Ovary (tissue), 9 donors: Measurements from ENCODE around the gene AFF3. TPM values are rescaled to one million over a fixed set of nuclear protein-coding genes. Genes with fewer than 3 reads are reported as not detected.

Source experiments
- DNase-seq, 5 donors: peaks; one replicate each; pipeline ENCODE4 v3.0.0-alpha.2; 2019 to 2020
- H3K27ac ChIP-seq, 2 donors: fragments of 200-600 bp; one replicate each; pipeline versions ENCODE4 v1.5.1 to v1.8.0; 2019 to 2022
- H3K27me3 ChIP-seq: fragments of 200-600 bp; one replicate; pipeline ENCODE4 v1.8.0; 2022
- H3K36me3 ChIP-seq: fragments of 200-600 bp; sonication (generic); one replicate; pipeline ENCODE4 v1.5.1; 2019
- H3K4me1 ChIP-seq: one replicate; pipeline ENCODE4 v1.8.1; 2013; ENCODE audit warnings: mild to moderate bottlenecking, moderate library complexity; ENCODE audit not compliant: insufficient read depth
- H3K4me3 ChIP-seq: fragments of 200-600 bp; sonication (generic); one replicate; pipeline ENCODE4 v1.5.1; 2017
- H3K9me3 ChIP-seq, 2 donors: fragments of 200-600 bp in 1 of 2; sonication (generic) in 1 of 2; one replicate each; pipeline versions ENCODE4 v1.5.1 to v1.8.1; 2013 to 2019; ENCODE audit warnings: mild to moderate bottlenecking in 1 of 2, moderate library complexity in 1 of 2
- CTCF ChIP-seq, 3 donors: fragments of 450-650 bp in 2 of 3; fragments of 200-600 bp in 1 of 3; IDR thresholded peaks; one replicate each; pipeline versions ENCODE4 v1.5.1 to v1.8.0; 2016 to 2022; ENCODE audit warnings: antibody characterized with exemption in 3 of 3, mild to moderate bottlenecking in 1 of 3
- EP300 ChIP-seq: sonication (generic); formaldehyde crosslinking; IDR thresholded peaks from one replicate; pipeline ENCODE4 v1.6.1; 2017; ENCODE audit warnings: antibody characterized with exemption
- POLR2A ChIP-seq: fragments of 450-650 bp; IDR thresholded peaks from one replicate; pipeline ENCODE4 v1.6.1; 2017; ENCODE audit warnings: antibody characterized with exemption, mild to moderate bottlenecking, moderate library complexity
- whole genome bisulfite sequencing, 3 donors: extraction: QIAGEN DNeasy Blood & Tissue Kit in 1 of 3; methylation state at CpG; one replicate each; pipeline versions ENCODE4 v1.1.5 to v1.1.7; 2013 to 2017; 5-methylcytosine and 5-hydroxymethylcytosine counted together
- intact Hi-C, 4 donors: fragments of 100-400 bp; cut with DNase I; formaldehyde crosslinking; loops; one replicate each; pipeline versions ENCODE4 v1.11.0 to v1.15.1; 2022 to 2023
- polyA plus RNA-seq, 2 donors: library from polyadenylated mRNA; stranded (reverse); fragments of 200-250 nt in 1 of 2; fragments of 350-450 nt in 1 of 2; fragmentation: Illumina TruSeq in 1 of 2; extraction: RNeasy Lipid Tissue Mini Kit (QIAGEN cat#74804) in 1 of 2; gene quantifications; one replicate each; pipeline ENCODE4 v1.2.3, GENCODE V29; 2013 to 2014
- total RNA-seq, 7 donors: library from RNA; depleted of rRNA in 2 of 7; stranded (reverse); fragments of >200 nt in 2 of 7; fragmentation: NEBNext Ultra II Directional in 3 of 7; extraction: Animal tissue kit (Norgen Biotek cat#: 25700) in 3 of 7; gene quantifications; one replicate each; pipeline versions ENCODE4 v1.1.0 to v1.2.4, GENCODE V29; 2016 to 2023
- donor health status: DM: no; HTN: no; CAD: no; lungs with moderate emphysema.
- donor health status: DM: no; HTN: no; CAD: no.
- donor health status: Bipolar disorder and iron deficiency.
- donor health status: DM: yes; HTN: yes; CAD: no.
- donor health status: DM: no; HTN: no; CAD: no.
- donor health status: DM: yes; HTN: yes; CAD: no.

AFF3 gene
- total and polyA plus RNA-seq, 9 donors, result 5.9 to 40.8 (median 25.7) TPM

DNA sequence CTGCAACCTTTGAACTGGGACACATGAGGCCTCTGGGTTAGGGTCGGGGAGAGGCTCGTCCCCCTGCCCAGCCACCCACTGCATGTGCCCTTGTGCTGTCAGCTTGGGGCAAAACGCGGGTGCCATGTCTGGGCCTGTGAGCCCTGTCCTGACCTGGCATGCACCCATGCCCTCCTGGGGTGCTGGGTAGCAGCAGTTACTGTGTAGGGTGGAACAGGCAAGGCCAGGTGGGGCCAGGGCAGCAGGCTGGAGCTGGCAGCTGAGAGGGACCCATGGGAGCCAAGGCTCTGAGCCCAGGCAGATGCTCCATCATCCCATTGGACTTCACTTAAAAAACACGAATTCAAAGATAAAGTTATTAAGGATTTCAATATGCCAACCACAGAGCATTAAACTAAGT lies 518.8 kb downstream of the AFF3 start:
- no peaks in the 10 kb centered on the region for H3K27me3 ChIP-seq
- H3K36me3 ChIP-seq, result no peaks in the 10 kb centered on the region
- DNase-seq, result no peak
- no peak overlapping the region for H3K4me3 ChIP-seq
- H3K4me1 ChIP-seq, result peaks cover 3% of the 10 kb centered on the region
- no peak overlapping the region for H3K27ac ChIP-seq
- H3K9me3 ChIP-seq, result no peaks in the 10 kb centered on the region
- TF ChIP-seq CTCF (IDR thresholded peaks at IDR 0.05) (no peak), POLR2A (no peak), EP300 (no peak)
- 92 to 96% (median 96%) methylated on average over 5 of the region's 5 CpGs for WGBS, 3 donors
- intact Hi-C loops, result no loop called here

DNA sequence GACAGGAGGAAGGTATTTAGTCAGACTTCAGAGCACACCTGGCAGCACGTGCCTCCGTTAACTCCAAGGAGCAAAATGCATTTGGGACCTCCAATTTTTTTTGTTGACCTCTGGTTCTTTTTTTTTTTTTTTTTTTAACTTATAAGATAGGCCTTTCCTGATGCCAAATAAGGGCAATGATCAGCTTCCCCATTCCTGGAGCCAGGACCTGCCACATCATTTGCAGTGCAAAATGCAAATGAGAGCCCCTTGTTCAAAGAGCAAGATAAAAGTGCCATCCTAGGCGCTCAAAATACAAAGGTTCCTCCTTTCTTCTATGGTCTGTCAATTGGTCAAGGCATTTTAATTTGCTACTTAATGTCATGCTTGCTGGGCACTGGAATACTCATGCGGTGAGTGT lies 519.4 kb downstream of the AFF3 start:
- Histone ChIP-seq H3K9me3 (no peaks in the 10 kb centered on the region), H3K27me3 (no peaks in the 10 kb centered on the region), H3K36me3 (no peaks in the 10 kb centered on the region), H3K4me3 (no peak overlapping the region), H3K4me1 (peaks cover 3% of the 10 kb centered on the region), H3K27ac (no peak overlapping the region)
- TF ChIP-seq EP300 (no peak), POLR2A (no peak), CTCF (IDR thresholded peaks at IDR 0.05) (no peak)
- WGBS, 3 donors, result 95 to 98% (median 97%) methylated on average over 4 of the region's 4 CpGs
- intact Hi-C loops, result no loop called here
- no peak for DNase-seq

- WGBS, 3 donors, result 53 to 79% (median 69%) methylated on average over 6 of the region's 6 CpGs
- H3K27me3 ChIP-seq, result no peaks in the 10 kb centered on the region
- no peak for TF ChIP-seq EP300
- no peak for TF ChIP-seq POLR2A
- no peak for TF ChIP-seq CTCF (IDR thresholded peaks at IDR 0.05)
- H3K36me3 ChIP-seq, result no peaks in the 10 kb centered on the region
- no peak overlapping the region for H3K27ac ChIP-seq
- intact Hi-C loops, result no loop called here
- H3K9me3 ChIP-seq, result no peaks in the 10 kb centered on the region
- peaks cover 3% of the 10 kb centered on the region for H3K4me1 ChIP-seq
- no peak for DNase-seq
- H3K4me3 ChIP-seq, result no peak overlapping the region
Observed at GRCh38 chr2:99622534-99622933, 519.9 kb downstream of the AFF3 start.

GRCh38 chr2:99621774-99622173 lies 520.6 kb downstream of the AFF3 start:
- no peak overlapping the region for H3K27ac ChIP-seq
- intact Hi-C loops, result no loop called here
- H3K36me3 ChIP-seq, result no peaks in the 10 kb centered on the region
- DNase-seq, result no peak
- H3K27me3 ChIP-seq, result no peaks in the 10 kb centered on the region
- H3K9me3 ChIP-seq, result no peaks in the 10 kb centered on the region
- 91 to 96% (median 93%) methylated on average over 5 of the region's 5 CpGs for WGBS, 3 donors
- TF ChIP-seq EP300, result no peak
- no peak for TF ChIP-seq POLR2A
- no peak for TF ChIP-seq CTCF (IDR thresholded peaks at IDR 0.05)
- no peak overlapping the region for H3K4me3 ChIP-seq
- H3K4me1 ChIP-seq, result peaks cover 3% of the 10 kb centered on the region

GRCh38 chr2:99621106-99621505 lies 521.3 kb downstream of the AFF3 start:
- intact Hi-C loops, result no loop called here
- WGBS, 3 donors, result 16 to 28% (median 27%) methylated on average over 4 of the region's 4 CpGs
- Histone ChIP-seq H3K36me3 (no peaks in the 10 kb centered on the region), H3K27me3 (no peaks in the 10 kb centered on the region), H3K4me1 (peaks cover 3% of the 10 kb centered on the region), H3K27ac (no peak overlapping the region), H3K4me3 (no peak overlapping the region), H3K9me3 (no peaks in the 10 kb centered on the region)
- TF ChIP-seq POLR2A (no peak), EP300 (no peak), CTCF (IDR thresholded peaks at IDR 0.05) (no peak)
- no peak for DNase-seq
